Stimulated activated CD4-positive, alpha-beta T cell treated with anti-CD3 and anti-CD28 coated beads, Interleukin-2, amount 100 ng/mL, for 48 hours (primary cell): Measurements from ENCODE around the gene GPR4.

Experiments used
- DNase-seq, 2 donors: peaks; one replicate each; pipeline ENCODE4 v3.0.0-alpha.2; 2020

The GPR4 gene

DNA sequence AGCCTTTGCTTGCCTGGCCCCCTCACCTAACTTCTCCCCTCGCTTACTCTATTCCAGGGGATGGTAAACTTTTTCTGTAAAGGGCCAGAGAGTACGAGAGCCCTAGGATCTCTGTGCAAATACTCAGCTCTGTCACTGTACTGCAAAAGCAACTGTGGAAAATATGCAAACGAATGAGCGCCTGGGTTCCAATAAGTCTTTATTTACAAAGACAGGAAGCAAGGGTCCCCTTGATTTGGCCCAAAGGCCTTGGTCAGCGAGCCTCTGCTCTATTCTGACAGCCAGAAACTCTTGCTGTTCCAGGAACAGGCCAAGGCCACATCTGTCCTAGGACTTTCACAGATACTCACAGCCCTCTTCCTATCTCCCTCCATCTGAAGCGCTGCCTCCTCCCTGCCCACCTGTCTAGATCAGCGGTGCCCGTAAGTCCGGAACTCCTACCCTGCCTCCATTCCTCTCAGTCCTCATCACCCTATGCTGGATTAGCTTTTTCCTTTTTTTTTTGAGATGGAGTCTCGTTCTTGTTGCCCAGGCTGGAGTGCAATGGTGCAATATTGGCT is 54.7 kb downstream of the GPR4 start:
- no peak for DNase-seq

DNA sequence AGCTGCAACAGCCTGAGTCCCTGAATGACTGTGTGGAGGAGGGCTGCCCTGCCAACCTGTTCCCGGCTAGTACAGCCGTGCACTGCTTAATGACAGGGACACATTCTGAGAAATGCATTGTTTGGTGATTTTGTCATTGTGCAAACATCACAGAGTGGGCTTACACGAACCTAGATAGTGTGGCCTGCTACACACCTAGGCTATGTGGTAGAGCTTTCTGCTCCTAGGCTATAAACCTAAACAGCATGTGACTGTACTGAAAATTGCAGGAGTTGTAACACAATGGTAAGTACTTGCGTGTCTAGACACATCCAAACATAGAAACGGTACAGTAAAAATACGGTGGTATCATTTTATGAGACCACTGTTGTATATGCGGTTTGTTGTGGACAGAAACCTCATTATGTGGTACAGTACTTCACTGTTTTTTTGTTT is 59.8 kb downstream of the GPR4 start:
- no peak for DNase-seq
